SK-N-SH (cell line): Measurements from ENCODE around the gene STK39. TPM values are rescaled to one million over a fixed set of nuclear protein-coding genes. Genes with fewer than 3 reads are reported as not detected.
A peak's percentile ranks its signal among the peaks of the same experiment; 100 is the strongest.
"Not testable (repeated sequence)": the region's sequence is repeated elsewhere in the genome, so short reads cannot be mapped to it uniquely, and the experiment has no call there.

ENCODE experiments used
- CTCF ChIA-PET: fragments of 300-600, 350-600 bp; formaldehyde crosslinking; extraction: SDS; loops from one replicate; lab custom pipeline; 2021; lab: Yijun Ruan, JAX
- POLR2A ChIA-PET: fragments of 350-600 bp; sonication (Branson Sonifier 250); formaldehyde crosslinking; extraction: SDS; loops from one replicate; lab custom pipeline; 2020; ENCODE audit warnings: antibody characterized with exemption, inconsistent platforms; lab: Yijun Ruan, JAX
- DNase-seq: peaks from one replicate; pipeline ENCODE4 v3.0.0; 2012
- H2AFZ ChIP-seq: fragments of 200-600 bp; sonication (generic); 2 replicates; pipeline ENCODE4 v1.8.1; 2016; ENCODE audit warnings: antibody characterized with exemption, mild to moderate bottlenecking, low read depth
- H3F3A ChIP-seq: fragments of 200-600 bp; sonication (generic); replicated peaks from 2 replicates; pipeline ENCODE3; 2016; ENCODE audit warnings: antibody characterized with exemption, mild to moderate bottlenecking; ENCODE audit not compliant: insufficient read depth
- H3K27ac ChIP-seq, 2 experiments: fragments of 200-500 bp in 1 of 2; fragments of 200-600 bp in 1 of 2; sonication (Bioruptor generic) in 1 of 2; sonication (generic), shearing (Covaris generic) in 1 of 2; 2 replicates each; pipeline versions ENCODE4 v1.5.1 to v1.6.1; 2014 to 2016; ENCODE audit warnings: low read depth in 2 of 2, inconsistent platforms in 1 of 2, low read length in 1 of 2, mild to moderate bottlenecking in 1 of 2, mixed read lengths in 1 of 2
- H3K27me3 ChIP-seq: fragments of 200-600 bp; sonication (generic), shearing (Covaris generic); 2 replicates; pipeline ENCODE4 v1.6.1; 2016; ENCODE audit warnings: mixed run types; ENCODE audit not compliant: insufficient read depth
- H3K36me3 ChIP-seq, 2 experiments: fragments of 200-500 bp in 1 of 2; fragments of 200-600 bp in 1 of 2; sonication (Bioruptor generic) in 1 of 2; sonication (generic) in 1 of 2; replicated peaks in 1 of 2; 2 replicates each; pipeline versions ENCODE3 to v1.5.1; 2014 to 2016; ENCODE audit warnings: low read length in 1 of 2, mild to moderate bottlenecking in 1 of 2; ENCODE audit not compliant: insufficient read depth in 2 of 2, control insufficient read depth in 1 of 2
- H3K4me1 ChIP-seq, 2 experiments: fragments of 200-500 bp in 1 of 2; fragments of 200-600 bp in 1 of 2; sonication (Bioruptor generic) in 1 of 2; sonication (generic), shearing (Covaris generic) in 1 of 2; 2 replicates each; pipeline versions ENCODE4 v1.5.1 to v1.6.1; 2014 to 2016; ENCODE audit warnings: low read depth in 1 of 2, low read length in 1 of 2, mixed run types in 1 of 2; ENCODE audit not compliant: insufficient read depth in 2 of 2, control insufficient read depth in 1 of 2
- H3K4me2 ChIP-seq: fragments of 200-600 bp; sonication (generic), shearing (Covaris generic); 2 replicates; pipeline ENCODE4 v1.6.1; 2017; ENCODE audit warnings: mixed run types
- H3K4me3 ChIP-seq, 2 experiments: fragments of 200-500 bp in 1 of 2; fragments of 200-600 bp in 1 of 2; sonication (Bioruptor generic) in 1 of 2; sonication (generic), shearing (Covaris generic) in 1 of 2; 2 replicates each; pipeline versions ENCODE4 v1.5.1 to v1.8.1; 2014 to 2016; ENCODE audit warnings: low read depth in 2 of 2, inconsistent platforms in 1 of 2, low read length in 1 of 2, mild to moderate bottlenecking in 1 of 2, mixed read lengths in 1 of 2, moderate library complexity in 1 of 2
- H3K79me2 ChIP-seq: fragments of 200-600 bp; sonication (generic); 2 replicates; pipeline ENCODE4 v1.8.1; 2017; ENCODE audit warnings: mild to moderate bottlenecking; ENCODE audit not compliant: insufficient read depth
- H3K9ac ChIP-seq: fragments of 200-600 bp; sonication (generic); 2 replicates; pipeline ENCODE4 v1.6.1; 2017; ENCODE audit warnings: mixed run types
- H3K9me2 ChIP-seq: fragments of 200-600 bp; sonication (generic); 2 replicates; pipeline ENCODE4 v1.6.1; 2017; ENCODE audit warnings: mixed run types
- H3K9me3 ChIP-seq: fragments of 200-600 bp; sonication (generic); 2 replicates; pipeline ENCODE4 v1.6.1; 2017; ENCODE audit warnings: mixed run types, mild to moderate bottlenecking, moderate library complexity
- H4K20me1 ChIP-seq: fragments of 200-600 bp; sonication (generic); 2 replicates; pipeline ENCODE4 v1.6.1; 2017; ENCODE audit warnings: mild to moderate bottlenecking, mixed run types; ENCODE audit not compliant: insufficient read depth
- ELF1 ChIP-seq: IDR thresholded peaks from 2 replicates; pipeline ENCODE4 v1.4.0; 2012
- EP300 ChIP-seq, 2 experiments: IDR thresholded peaks; 2 replicates each; pipeline versions ENCODE4 v1.4.0 to v1.6.1; 2012; ENCODE audit warnings: borderline replicate concordance in 1 of 2, low read depth in 1 of 2, low read length in 1 of 2
- FOXM1 ChIP-seq: IDR thresholded peaks from 2 replicates; pipeline ENCODE4 v1.4.0; 2012; ENCODE audit warnings: low read depth, mild to moderate bottlenecking
- GATA2 ChIP-seq: sonication (generic); formaldehyde crosslinking; IDR thresholded peaks from 2 replicates; pipeline ENCODE4 v1.5.0; 2020; ENCODE audit warnings: mild to moderate bottlenecking, missing genetic modification reagents
- MEF2A ChIP-seq: IDR thresholded peaks from 2 replicates; pipeline ENCODE4 v1.4.0; 2012; ENCODE audit warnings: low read depth, borderline replicate concordance
- RAD21 ChIP-seq: IDR thresholded peaks from 2 replicates; pipeline ENCODE4 v1.6.1; 2012; ENCODE audit warnings: mild to moderate bottlenecking, low read length
- RCOR1 ChIP-seq: fragments of 150-350 bp; IDR thresholded peaks from 2 replicates; pipeline ENCODE4 v1.6.1; 2017; ENCODE audit warnings: antibody characterized with exemption, low read length
- SIN3A ChIP-seq: IDR thresholded peaks from 2 replicates; pipeline ENCODE4 v1.6.1; 2012; ENCODE audit warnings: low read depth, mild to moderate bottlenecking, low read length, moderate library complexity, borderline replicate concordance
- WGBS: methylation state at CpG from one replicate; pipeline ENCODE4 v1.1.6; 2017; ENCODE audit warnings: low lambda C conversion rate; 5-methylcytosine and 5-hydroxymethylcytosine counted together
- polyA plus RNA-seq, 3 experiments: library from polyadenylated mRNA; depleted of rRNA; stranded (reverse); fragments of >200 nt; gene quantifications; 2 replicates each; pipeline ENCODE4 v1.2.3, GENCODE V29; 2012

Gene STK39
- polyA plus RNA-seq, 1 of the 3 experiments (the other 2 are of a cell fraction), result 9.6 TPM

DNA sequence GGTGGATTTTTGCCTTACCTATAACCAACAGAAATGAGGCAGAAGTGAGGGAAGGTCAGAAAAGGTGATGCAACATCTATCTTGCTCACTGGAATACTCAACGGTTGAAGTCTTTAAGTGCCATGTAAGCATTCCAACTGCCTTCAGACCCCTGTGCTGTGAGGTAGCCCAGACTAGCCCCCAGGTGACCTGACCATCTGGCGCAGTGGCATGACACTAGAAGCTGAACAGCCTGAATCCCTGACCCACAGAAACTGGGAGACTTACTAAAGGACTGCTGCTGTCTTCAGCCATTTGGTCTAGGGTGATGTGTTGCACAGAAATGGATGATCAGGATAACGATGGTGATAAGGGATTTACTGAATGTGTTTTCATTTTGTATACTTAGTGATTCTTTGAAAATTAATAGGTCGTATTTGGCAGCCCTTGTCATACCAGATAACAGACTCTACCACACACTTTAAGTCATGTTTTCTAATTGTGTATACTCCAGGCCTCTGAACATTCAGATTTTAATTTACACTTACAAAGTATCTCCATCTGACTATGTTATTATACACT is 161.5 kb downstream of the STK39 start:
- Histone ChIP-seq H3K27me3 (no peaks in the 10 kb centered on the region), H3F3A (no peaks in the 10 kb centered on the region), H2AFZ (no peak overlapping the region), H3K4me3 (no peak overlapping the region), H3K36me3 (peaks cover 2 to 4% of the 10 kb centered on the region in 2 experiments), H3K79me2 (no peaks in the 10 kb centered on the region), H3K9me3 (no peaks in the 10 kb centered on the region), H3K27ac (no peak overlapping the region), H3K4me1 (peaks cover 0 to 4% of the 10 kb centered on the region in 2 experiments; a peak in 2 of 4 replicates), H3K9me2 (no peaks in the 10 kb centered on the region), H4K20me1 (no peaks in the 10 kb centered on the region), H3K9ac (no peak overlapping the region), H3K4me2 (no peak overlapping the region)
- DNase-seq, result peak; percentile 28
- TF ChIP-seq RCOR1 (peak; percentile 72; the same call in 1 of the 2 replicates), SIN3A (no peak), GATA2 (CRISPR knock-in tag) (peak; percentile 77), EP300 (IDR thresholded peaks at IDR 0.05; ENCODE audit: borderline replicate concordance in 1 of 2, low read depth in 1 of 2, low read length in 1 of 2) (peak in 1 of 2 experiments; percentile 78; a peak in 2 of 4 replicates)
- ChIA-PET POLR2A (no interaction called here), CTCF (interaction anchor here (0.9 to 3.0 kb wide), 4 partner anchors 11 to 32 kb away, joined by 3 to 13 read pairs (median 4); no protein-coding TSS in a partner anchor)
- 69% methylated on average over 3 of the region's 4 CpGs for WGBS

DNA sequence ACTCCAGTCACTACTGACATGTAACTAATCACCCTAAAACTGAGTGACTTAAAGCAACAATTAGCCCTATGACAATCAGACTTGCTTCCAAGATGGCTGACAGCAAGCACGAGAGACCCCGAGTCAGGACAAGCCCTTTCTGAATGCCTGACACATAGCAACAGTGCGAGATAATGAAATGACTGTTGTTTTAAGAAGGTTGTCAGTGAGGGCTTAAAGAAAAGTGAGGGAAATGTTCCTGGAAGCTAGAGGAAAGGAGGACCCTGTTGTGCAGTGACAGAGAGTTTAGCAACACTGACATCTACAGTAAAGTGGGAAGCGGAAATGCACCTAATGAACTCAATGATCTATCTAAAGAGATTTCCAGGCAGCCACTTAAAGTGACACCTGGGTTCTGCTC is 163.1 kb downstream of the STK39 start:
- H3K36me3 ChIP-seq, result peaks cover 2 to 4% of the 10 kb centered on the region in 2 experiments
- POLR2A ChIA-PET, result no interaction called here
- H3K9me2 ChIP-seq, result no peaks in the 10 kb centered on the region
- H3K4me3 ChIP-seq, result no peak overlapping the region
- no peak overlapping the region for H3K27ac ChIP-seq
- no peaks in the 10 kb centered on the region for H4K20me1 ChIP-seq
- H3K27me3 ChIP-seq, result no peaks in the 10 kb centered on the region
- no peaks in the 10 kb centered on the region for H3F3A ChIP-seq
- TF ChIP-seq ELF1, result no peak
- TF ChIP-seq MEF2A, result no peak
- TF ChIP-seq RAD21, result peak; percentile 42
- no peak for TF ChIP-seq RCOR1
- TF ChIP-seq FOXM1, result no peak
- H3K9ac ChIP-seq, result no peak overlapping the region
- no peak overlapping the region for H2AFZ ChIP-seq
- no peak for DNase-seq
- no peak overlapping the region for H3K4me2 ChIP-seq
- H3K9me3 ChIP-seq, result no peaks in the 10 kb centered on the region
- peaks cover 0 to 4% of the 10 kb centered on the region in 2 experiments; a peak in 2 of 4 replicates for H3K4me1 ChIP-seq
- H3K79me2 ChIP-seq, result no peaks in the 10 kb centered on the region
- CTCF ChIA-PET, result interaction anchor here (0.7 to 3.0 kb wide), 5 partner anchors 10 to 740 kb away, joined by 3 to 13 read pairs (median 3); no protein-coding TSS in a partner anchor
- 96% methylated on average over 4 of the region's 4 CpGs for WGBS

DNA sequence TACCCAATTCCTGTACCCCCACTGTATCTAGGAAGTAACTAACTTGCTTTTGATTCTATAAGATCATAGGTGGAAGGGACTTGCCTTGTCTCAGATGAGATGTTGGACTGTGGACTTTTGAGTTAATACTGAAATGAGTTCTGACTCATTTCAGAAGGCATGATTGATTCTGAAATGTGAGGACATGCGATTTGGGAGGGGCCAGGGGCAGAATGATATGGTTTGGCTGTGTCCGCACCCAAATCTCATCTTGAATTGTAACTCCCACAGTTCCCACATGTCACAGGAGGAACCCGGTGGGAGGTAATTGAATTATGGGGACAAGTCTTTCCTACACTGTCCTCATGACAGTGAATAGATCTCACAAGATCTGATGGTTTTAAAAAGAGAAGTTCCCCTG is 165.9 kb downstream of the STK39 start:
- WGBS, result 85% methylated on average over 3 of the region's 3 CpGs
- H3K27me3 ChIP-seq, H3K36me3 ChIP-seq, H3K4me2 ChIP-seq, DNase-seq, H3K9me2 ChIP-seq, H3F3A ChIP-seq, H3K9ac ChIP-seq, H4K20me1 ChIP-seq, H2AFZ ChIP-seq, POLR2A ChIA-PET, H3K4me3 ChIP-seq, H3K4me1 ChIP-seq, H3K27ac ChIP-seq, H3K79me2 ChIP-seq, H3K9me3 ChIP-seq: not testable (repeated sequence)
- CTCF ChIA-PET, result interaction anchor here (0.5 kb wide), 1 partner anchor 454 kb away, joined by 3 read pairs; no protein-coding TSS in a partner anchor
